NB4 (cell line): ENCODE data around the gene TMEM247.

Experiments
- MYC ChIP-seq: IDR thresholded peaks from 2 replicates; pipeline ENCODE4 v1.6.1; 2011; ENCODE audit warnings: low read depth, low read length
- POLR2A ChIP-seq: IDR thresholded peaks from 2 replicates; pipeline ENCODE4 v1.6.1; 2011; ENCODE audit warnings: mild to moderate bottlenecking; ENCODE audit not compliant: insufficient read length; ENCODE audit errors: extremely low read depth
- TF ChIP-seq, protein P1 (sequence below): IDR thresholded peaks from one replicate; pipeline ENCODE4 v1.5.1; 2012; ENCODE audit warnings: low read depth, low read length

DNA sequence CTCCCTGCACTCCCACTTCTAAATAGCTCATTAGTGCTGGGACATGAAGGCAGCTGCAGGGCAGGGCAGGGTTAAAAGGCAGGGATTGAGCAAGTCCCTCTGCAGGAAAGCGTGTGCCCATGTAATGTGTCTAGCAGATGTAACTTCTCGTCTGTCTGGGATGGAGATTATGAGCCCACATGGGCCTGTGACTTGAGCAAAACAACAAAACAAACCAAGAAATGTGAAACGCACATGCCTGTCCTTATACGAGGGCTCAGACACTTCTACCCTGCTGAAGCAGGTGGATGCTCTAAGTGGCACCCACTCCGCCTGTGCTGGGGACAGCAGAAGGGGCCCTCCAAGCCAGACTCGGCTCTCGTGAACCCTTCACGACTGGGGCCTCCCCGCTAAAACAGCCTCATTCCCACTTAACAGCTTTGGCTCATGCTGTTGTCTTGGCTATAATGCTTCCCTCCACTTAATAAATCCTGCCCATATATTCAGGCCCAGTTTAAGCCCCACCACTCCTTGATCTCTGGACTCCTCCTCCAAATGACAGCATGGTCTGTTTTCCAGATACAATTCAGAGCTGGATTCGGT, 40.9 kb downstream of the TMEM247 start:
- no peak for TF ChIP-seq MYC
- TF ChIP-seq, protein P1, sequence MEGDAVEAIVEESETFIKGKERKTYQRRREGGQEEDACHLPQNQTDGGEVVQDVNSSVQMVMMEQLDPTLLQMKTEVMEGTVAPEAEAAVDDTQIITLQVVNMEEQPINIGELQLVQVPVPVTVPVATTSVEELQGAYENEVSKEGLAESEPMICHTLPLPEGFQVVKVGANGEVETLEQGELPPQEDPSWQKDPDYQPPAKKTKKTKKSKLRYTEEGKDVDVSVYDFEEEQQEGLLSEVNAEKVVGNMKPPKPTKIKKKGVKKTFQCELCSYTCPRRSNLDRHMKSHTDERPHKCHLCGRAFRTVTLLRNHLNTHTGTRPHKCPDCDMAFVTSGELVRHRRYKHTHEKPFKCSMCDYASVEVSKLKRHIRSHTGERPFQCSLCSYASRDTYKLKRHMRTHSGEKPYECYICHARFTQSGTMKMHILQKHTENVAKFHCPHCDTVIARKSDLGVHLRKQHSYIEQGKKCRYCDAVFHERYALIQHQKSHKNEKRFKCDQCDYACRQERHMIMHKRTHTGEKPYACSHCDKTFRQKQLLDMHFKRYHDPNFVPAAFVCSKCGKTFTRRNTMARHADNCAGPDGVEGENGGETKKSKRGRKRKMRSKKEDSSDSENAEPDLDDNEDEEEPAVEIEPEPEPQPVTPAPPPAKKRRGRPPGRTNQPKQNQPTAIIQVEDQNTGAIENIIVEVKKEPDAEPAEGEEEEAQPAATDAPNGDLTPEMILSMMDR: no peak
- no peak for TF ChIP-seq POLR2A
